Pancreas (tissue), 10 donors: ENCODE results near the gene KIF21B. TPM values are rescaled to one million over a fixed set of nuclear protein-coding genes. Genes with fewer than 3 reads are reported as not detected.

Experiments
- ATAC-seq, 4 donors: fragments of 200-7000 bp; cut with Tn5 transposase; one replicate each; pipeline versions ENCODE4 v1.8.0 to v1.9.1; 2020; ENCODE audit warnings: mild to moderate bottlenecking in 4 of 4, moderate library complexity in 4 of 4
- DNase-seq, 6 donors: peaks; one replicate each; pipeline ENCODE4 v3.0.0-alpha.2; 2020
- FAIRE-seq: peaks from 2 replicates; lab custom pipeline; 2012; peaks lifted over from hg19 to GRCh38; lab: Jason Lieb, UNC
- H3K27ac ChIP-seq, 4 donors: fragments of 200-600 bp; sonication (generic); 1 replicate in 3 of 4; 2 replicates in 1 of 4; pipeline versions ENCODE4 v1.5.0 to v1.8.0; 2020
- H3K27me3 ChIP-seq, 4 donors: fragments of 200-600 bp; one replicate each; pipeline ENCODE4 v1.8.0; 2021
- H3K36me3 ChIP-seq, 3 donors: fragments of 200-600 bp; sonication (generic) in 1 of 3; one replicate each; pipeline versions ENCODE4 v1.5.0 to v1.8.0; 2020 to 2021
- H3K4me1 ChIP-seq, 3 donors: fragments of 200-600 bp; one replicate each; pipeline ENCODE4 v1.8.0; 2021
- H3K4me3 ChIP-seq, 4 donors: fragments of 200-600 bp; sonication (generic) in 2 of 4; one replicate each; pipeline versions ENCODE4 v1.5.0 to v1.8.0; 2020 to 2021
- H3K9me3 ChIP-seq, 4 donors: fragments of 200-600 bp; one replicate each; pipeline ENCODE4 v1.8.0; 2021
- CTCF ChIP-seq, 4 donors: fragments of 200-600 bp; sonication (generic) in 3 of 4; IDR thresholded peaks; one replicate each; pipeline versions ENCODE4 v1.5.0 to v1.8.0; 2021; ENCODE audit warnings: antibody characterized with exemption in 4 of 4
- WGBS, 2 donors: extraction: QIAGEN DNeasy Blood & Tissue Kit; methylation state at CpG; one replicate each; pipeline ENCODE4 v1.1.7; 2013; 5-methylcytosine and 5-hydroxymethylcytosine counted together
- intact Hi-C, 3 donors: fragments of 100-400 bp; cut with DNase I; formaldehyde crosslinking; loops; one replicate each; pipeline versions ENCODE4 v1.11.1 to v1.14.2; 2022
- polyA plus RNA-seq, 2 donors: library from polyadenylated mRNA; stranded (reverse); fragments of 200-250 nt; gene quantifications; one replicate each; pipeline ENCODE4 v1.2.3, GENCODE V29; 2013
- total RNA-seq, 6 donors: library from RNA; stranded (reverse); fragmentation: NEBNext Ultra II Directional in 4 of 6; extraction: Animal tissue kit (Norgen Biotek cat#: 25700) in 4 of 6; gene quantifications; one replicate each; pipeline versions ENCODE4 v1.2.1 to v1.2.4, GENCODE V29; 2021 to 2023
- donor health status: healthy with polysubstance abuse.
- donor health status: DM: no; HTN: no; CAD: no; lungs with moderate emphysema.
- donor health status: DM: no; HTN: no; CAD: no.
- donor health status: control.
- donor health status: control.
- donor health status: Bipolar disorder and iron deficiency.
- donor health status: DM: yes; HTN: yes; CAD: no.
- donor health status: DM: no; HTN: no; CAD: no.
- donor health status: DM: no; HTN: no; CAD: no.
- donor health status: DM: yes; HTN: yes; CAD: no.

Gene KIF21B
- total and polyA plus RNA-seq, 8 donors: 0.51 to 2.5 (median 0.93) TPM

DNA sequence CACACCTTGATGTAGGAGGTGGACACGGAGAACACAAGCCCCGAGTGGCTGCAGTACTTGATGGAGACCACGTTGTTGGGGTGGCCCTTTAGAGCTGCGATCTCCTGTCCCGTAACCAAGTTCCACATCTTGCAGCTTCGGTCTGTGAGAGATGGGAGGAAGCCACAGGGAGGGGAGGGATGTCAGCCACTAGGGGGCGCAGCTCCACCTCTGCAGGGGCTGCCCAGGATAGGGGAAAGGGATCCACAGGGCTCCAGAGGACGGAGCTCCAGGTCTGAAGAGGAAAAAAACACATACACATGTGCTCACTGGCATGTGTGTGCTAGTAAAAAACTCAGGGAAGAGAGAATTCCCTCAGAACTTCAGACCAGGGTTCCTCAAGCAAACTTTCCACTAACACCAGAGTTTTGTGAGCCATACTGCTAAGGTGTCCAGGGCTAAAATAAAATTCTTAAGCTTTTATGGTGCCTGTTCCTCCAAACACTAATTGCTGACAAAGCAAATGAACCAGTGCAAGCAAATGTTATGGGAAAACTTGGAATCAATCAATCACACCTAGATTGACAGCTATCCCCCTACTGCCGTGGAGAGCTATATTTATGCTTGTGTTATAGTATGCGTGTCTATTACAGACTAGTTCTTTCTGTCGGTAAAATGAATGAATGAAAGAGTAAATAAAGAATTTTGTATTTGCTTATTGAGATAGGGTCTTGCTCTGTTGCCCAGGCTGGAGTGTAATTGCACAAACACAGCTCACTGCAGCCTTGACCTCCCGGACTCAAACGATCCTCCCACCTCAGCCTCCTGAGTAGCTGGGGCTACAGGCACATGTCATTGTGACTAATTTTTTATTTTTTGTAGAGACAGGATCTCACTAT is 43.7 kb downstream of the KIF21B start:
- WGBS, 2 donors: 81 to 82% methylated on average over 13 of the region's 13 CpGs
- Histone ChIP-seq H3K36me3 (no peaks in the 10 kb centered on the region), H3K27me3 (no peaks in the 10 kb centered on the region), H3K4me1 (no peaks in the 10 kb centered on the region), H3K4me3 (no peak overlapping the region), H3K27ac (no peak overlapping the region), H3K9me3 (no peaks in the 10 kb centered on the region)
- no peak for FAIRE-seq
- TF ChIP-seq CTCF (IDR thresholded peaks at IDR 0.05): peak in 1 of 4 donors; percentile 19
- intact Hi-C loops: loop anchor here in 2 of 3 donors (10.0 kb wide), 2 partner anchors 135 to 245 kb away; partner anchors contain the start of gene CACNA1S (in 1 of the 2)
- ATAC-seq: peak in 1 of 4 donors; percentile 32
- no peak for DNase-seq

- H3K4me3 ChIP-seq: no peak overlapping the region
- intact Hi-C loops: loop anchor here in 2 of 3 donors (10.0 kb wide), 2 partner anchors 138 to 248 kb away; partner anchors contain the start of gene CACNA1S (in 1 of the 2)
- TF ChIP-seq CTCF (IDR thresholded peaks at IDR 0.05): no peak
- DNase-seq: no peak
- H3K27ac ChIP-seq: no peak overlapping the region
- H3K27me3 ChIP-seq: no peaks in the 10 kb centered on the region
- no peaks in the 10 kb centered on the region for H3K9me3 ChIP-seq
- no peaks in the 10 kb centered on the region for H3K36me3 ChIP-seq
- WGBS, 2 donors: 90 to 93% methylated on average over 16 of the region's 16 CpGs
- no peak for FAIRE-seq
- no peaks in the 10 kb centered on the region for H3K4me1 ChIP-seq
- no peak for ATAC-seq
Observed at GRCh38 chr1:200977071-200977754, 46.3 kb downstream of the KIF21B start.

- intact Hi-C loops: loop anchor here in 2 of 3 donors (10.0 kb wide), 2 partner anchors 138 to 248 kb away; partner anchors contain the start of gene CACNA1S (in 1 of the 2)
- DNase-seq: no peak
- Histone ChIP-seq H3K4me1 (no peaks in the 10 kb centered on the region), H3K9me3 (no peaks in the 10 kb centered on the region), H3K27ac (no peak overlapping the region), H3K27me3 (no peaks in the 10 kb centered on the region), H3K36me3 (no peaks in the 10 kb centered on the region), H3K4me3 (no peak overlapping the region)
- ATAC-seq: no peak
- no peak for FAIRE-seq
- TF ChIP-seq CTCF (IDR thresholded peaks at IDR 0.05): no peak
- 83 to 87% methylated on average over 8 of the region's 8 CpGs for WGBS, 2 donors
Observed at GRCh38 chr1:200976634-200977033, 46.9 kb downstream of the KIF21B start.

DNA sequence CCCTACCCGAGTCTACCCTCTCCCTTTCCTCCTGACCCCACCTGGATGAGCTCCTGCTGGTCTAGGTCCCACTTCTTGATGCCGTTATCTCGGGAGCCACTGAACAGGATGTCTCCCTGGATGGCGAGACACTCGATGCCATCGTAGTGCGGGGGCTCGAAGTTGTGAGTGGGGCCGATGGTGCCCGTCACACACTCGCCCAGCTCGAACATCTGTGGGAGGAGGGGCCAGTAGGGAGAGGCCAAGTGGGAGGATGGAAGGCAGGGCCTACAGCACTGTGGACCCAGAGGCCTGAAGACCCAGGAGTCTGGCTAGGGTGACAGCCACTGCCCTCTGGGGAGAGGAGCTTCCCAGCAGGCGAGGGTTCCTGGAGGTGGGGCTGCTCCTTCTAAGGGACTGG is 48.1 kb downstream of the KIF21B start:
- H3K27me3 ChIP-seq: no peaks in the 10 kb centered on the region
- H3K4me1 ChIP-seq: no peaks in the 10 kb centered on the region
- no peaks in the 10 kb centered on the region for H3K9me3 ChIP-seq
- WGBS, 2 donors: 90 to 92% methylated on average over 13 of the region's 13 CpGs
- no peak for TF ChIP-seq CTCF (IDR thresholded peaks at IDR 0.05)
- H3K4me3 ChIP-seq: no peak overlapping the region
- no peak for DNase-seq
- intact Hi-C loops: loop anchor here in 2 of 3 donors (10.0 kb wide), 2 partner anchors 139 to 249 kb away; partner anchors contain the start of gene CACNA1S (in 1 of the 2)
- FAIRE-seq: no peak
- H3K27ac ChIP-seq: no peak overlapping the region
- no peaks in the 10 kb centered on the region for H3K36me3 ChIP-seq
- no peak for ATAC-seq
